CD14-positive monocyte (primary cell): ENCODE measurements around the gene INPP5J. TPM values are rescaled to one million over a fixed set of nuclear protein-coding genes. Genes with fewer than 3 reads are reported as not detected.

Experiments used
- DNase-seq, 3 donors: peaks; one replicate each; pipeline ENCODE4 v3.0.0-alpha.2; 2011 to 2022
- H2AFZ ChIP-seq: 2 replicates; pipeline ENCODE4 v1.6.0; 2012; ENCODE audit warnings: mild to moderate bottlenecking, low read depth, low read length, inconsistent platforms; ENCODE audit not compliant: insufficient read depth, poor library complexity, severe bottlenecking
- H3K27ac ChIP-seq, 2 donors: 1 replicate in 1 of 2; 2 replicates in 1 of 2; pipeline ENCODE4 v1.5.1; 2012 to 2013; ENCODE audit warnings: low read length in 2 of 2, control low read depth in 1 of 2, inconsistent platforms in 1 of 2, low read depth in 1 of 2, mild to moderate bottlenecking in 1 of 2
- H3K27me3 ChIP-seq, 2 donors: one replicate each; pipeline versions ENCODE4 v1.6.0 to v1.6.1; 2011 to 2013; ENCODE audit warnings: low read length in 2 of 2; ENCODE audit not compliant: control insufficient read depth in 2 of 2, insufficient read depth in 2 of 2
- H3K36me3 ChIP-seq, 2 donors: replicated peaks in 1 of 2; 1 replicate in 1 of 2; 2 replicates in 1 of 2; pipeline versions ENCODE4 v1.5.1 to v1.6.1; 2012 to 2013; ENCODE audit warnings: low read length in 2 of 2, control low read depth in 1 of 2, inconsistent platforms in 1 of 2, mild to moderate bottlenecking in 1 of 2; ENCODE audit not compliant: insufficient read depth in 2 of 2, control insufficient read depth in 1 of 2
- H3K4me1 ChIP-seq, 2 donors: 1 replicate in 1 of 2; 2 replicates in 1 of 2; pipeline versions ENCODE4 v1.5.1 to v1.6.1; 2012 to 2013; ENCODE audit warnings: low read length in 2 of 2, control low read depth in 1 of 2, inconsistent platforms in 1 of 2, mild to moderate bottlenecking in 1 of 2, moderate library complexity in 1 of 2; ENCODE audit not compliant: insufficient read depth in 2 of 2, control insufficient read depth in 1 of 2
- H3K4me2 ChIP-seq: replicated peaks from 2 replicates; pipeline ENCODE3; 2012; ENCODE audit warnings: low read length, moderate library complexity, mild to moderate bottlenecking; ENCODE audit not compliant: poor library complexity, severe bottlenecking; ENCODE audit errors: extremely low read depth
- H3K4me3 ChIP-seq, 3 experiments: fragments of 200-600 bp in 1 of 3; sonication (generic) in 1 of 3; replicated peaks in 1 of 3; 1 replicate in 2 of 3; 2 replicates in 1 of 3; pipeline ENCODE4 v1.5.1; 2011 to 2013; ENCODE audit warnings: low read length in 3 of 3, mild to moderate bottlenecking in 3 of 3, control low read depth in 2 of 3, low read depth in 2 of 3, inconsistent platforms in 1 of 3, moderate library complexity in 1 of 3
- H3K79me2 ChIP-seq: 2 replicates; pipeline ENCODE4 v1.6.0; 2012; ENCODE audit warnings: mild to moderate bottlenecking, control low read depth, inconsistent platforms, low read length, moderate library complexity; ENCODE audit not compliant: insufficient read depth
- H3K9ac ChIP-seq: 2 replicates; pipeline ENCODE4 v1.6.0; 2017; ENCODE audit warnings: low read length, mild to moderate bottlenecking; ENCODE audit not compliant: insufficient read depth, poor library complexity, severe bottlenecking
- H3K9me3 ChIP-seq, 2 donors: replicated peaks in 1 of 2; 1 replicate in 1 of 2; 2 replicates in 1 of 2; pipeline versions ENCODE4 v1.5.1 to v1.6.1; 2012 to 2013; ENCODE audit warnings: low read length in 2 of 2, control low read depth in 1 of 2; ENCODE audit not compliant: control insufficient read depth in 1 of 2, insufficient read depth in 1 of 2
- H4K20me1 ChIP-seq: 2 replicates; pipeline ENCODE4 v1.6.0; 2012; ENCODE audit warnings: mild to moderate bottlenecking, low read length, control low read depth, moderate library complexity; ENCODE audit not compliant: insufficient read depth
- H3K27ac Mint-ChIP-seq, 7 donors: one replicate each; pipeline ENCODE4 v1.8.0; 2020; ENCODE audit warnings: mild to moderate bottlenecking in 7 of 7, mixed read lengths in 7 of 7, moderate library complexity in 6 of 7, inconsistent platforms in 2 of 7
- H3K27me3 Mint-ChIP-seq, 3 donors: one replicate each; pipeline ENCODE4 v1.8.0; 2021 to 2022; ENCODE audit warnings: low read depth in 3 of 3, mild to moderate bottlenecking in 3 of 3, mixed read lengths in 3 of 3, moderate library complexity in 3 of 3, inconsistent platforms in 1 of 3
- H3K36me3 Mint-ChIP-seq, 2 donors: one replicate each; pipeline ENCODE4 v1.8.0; 2020; ENCODE audit warnings: mixed read lengths in 2 of 2, inconsistent platforms in 1 of 2, mild to moderate bottlenecking in 1 of 2
- H3K4me1 Mint-ChIP-seq: one replicate; pipeline ENCODE4 v1.8.0; 2020; ENCODE audit warnings: mild to moderate bottlenecking, mixed read lengths
- H3K4me3 Mint-ChIP-seq, 2 donors: one replicate each; pipeline ENCODE4 v1.8.0; 2020; ENCODE audit warnings: mild to moderate bottlenecking in 2 of 2, mixed read lengths in 2 of 2, moderate library complexity in 1 of 2
- H3K9me3 Mint-ChIP-seq, 7 donors: one replicate each; pipeline ENCODE4 v1.8.0; 2020 to 2022; ENCODE audit warnings: mixed read lengths in 7 of 7, mild to moderate bottlenecking in 6 of 7, moderate library complexity in 6 of 7, inconsistent platforms in 2 of 7
- WGBS: methylation state at CpG from one replicate; pipeline ENCODE4 v1.1.5; 2013; ENCODE audit warnings: missing lambda C conversion rate; ENCODE audit not compliant: insufficient coverage; 5-methylcytosine and 5-hydroxymethylcytosine counted together
- intact Hi-C, 2 donors: fragments of 100-400 bp; cut with micrococcal nuclease; formaldehyde crosslinking; loops; one replicate each; pipeline versions ENCODE4 v1.15.0 to v1.15.1; 2023
- polyA plus RNA-seq, 3 donors: library from polyadenylated mRNA; depleted of rRNA in 1 of 3; unstranded in 2 of 3; stranded (reverse) in 1 of 3; fragments of 300-500 nt in 2 of 3; fragments of >200 nt in 1 of 3; fragmentation: Illumina TruSeq in 2 of 3; gene quantifications; 1 replicate in 2 of 3; 2 replicates in 1 of 3; pipeline ENCODE4 v1.2.3, GENCODE V29; 2012 to 2021
- TF ChIP-seq, protein P1 (sequence below): fragments of 200-600 bp; IDR thresholded peaks from one replicate; pipeline ENCODE4 v1.8.0; 2022; ENCODE audit warnings: antibody characterized with exemption, mild to moderate bottlenecking

Gene INPP5J
- polyA plus RNA-seq, 3 donors, result 0.03 TPM; not detected in 2

DNA sequence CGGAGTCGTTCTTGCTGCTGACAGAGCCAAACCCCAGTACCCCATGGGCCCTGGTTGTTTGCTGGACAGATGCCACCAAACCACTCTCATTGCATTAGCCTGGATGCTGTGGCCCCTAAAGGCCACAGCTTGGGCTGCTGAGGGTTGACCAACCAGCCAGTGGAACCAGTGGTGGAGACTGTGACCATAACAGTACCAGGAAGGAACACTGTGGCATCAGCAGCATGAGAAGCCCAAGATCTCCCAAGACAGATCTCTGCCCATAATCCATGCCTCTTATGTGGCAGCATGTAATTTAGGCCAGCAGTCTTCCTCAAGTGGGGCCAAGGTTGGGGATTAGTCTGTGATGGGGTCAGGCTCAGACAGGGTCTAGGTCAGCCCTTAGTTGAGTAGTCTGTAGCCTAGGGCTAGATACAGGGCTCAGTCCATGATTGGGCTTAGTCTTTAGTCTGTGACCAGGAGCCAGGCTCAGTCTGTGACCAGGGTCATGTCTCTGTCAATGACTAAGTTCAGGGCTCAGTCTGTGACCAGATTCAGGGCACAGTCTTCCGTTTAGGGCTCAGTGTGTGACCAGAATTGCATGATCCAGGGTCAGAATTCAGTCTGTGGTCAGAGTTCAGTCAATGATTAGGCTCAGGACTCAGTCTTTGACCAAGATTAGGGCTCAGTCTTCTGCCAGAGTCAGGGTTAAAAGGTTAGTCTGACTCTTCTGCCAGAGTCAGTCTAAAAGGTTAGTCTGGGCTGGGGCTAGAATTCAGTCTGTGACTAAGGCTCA is 4.5 kb upstream of the INPP5J start:
- no peaks in the 10 kb centered on the region for H3K36me3 Mint-ChIP-seq
- no peak overlapping the region for H2AFZ ChIP-seq
- H3K36me3 ChIP-seq, result no peaks in the 10 kb centered on the region

DNA sequence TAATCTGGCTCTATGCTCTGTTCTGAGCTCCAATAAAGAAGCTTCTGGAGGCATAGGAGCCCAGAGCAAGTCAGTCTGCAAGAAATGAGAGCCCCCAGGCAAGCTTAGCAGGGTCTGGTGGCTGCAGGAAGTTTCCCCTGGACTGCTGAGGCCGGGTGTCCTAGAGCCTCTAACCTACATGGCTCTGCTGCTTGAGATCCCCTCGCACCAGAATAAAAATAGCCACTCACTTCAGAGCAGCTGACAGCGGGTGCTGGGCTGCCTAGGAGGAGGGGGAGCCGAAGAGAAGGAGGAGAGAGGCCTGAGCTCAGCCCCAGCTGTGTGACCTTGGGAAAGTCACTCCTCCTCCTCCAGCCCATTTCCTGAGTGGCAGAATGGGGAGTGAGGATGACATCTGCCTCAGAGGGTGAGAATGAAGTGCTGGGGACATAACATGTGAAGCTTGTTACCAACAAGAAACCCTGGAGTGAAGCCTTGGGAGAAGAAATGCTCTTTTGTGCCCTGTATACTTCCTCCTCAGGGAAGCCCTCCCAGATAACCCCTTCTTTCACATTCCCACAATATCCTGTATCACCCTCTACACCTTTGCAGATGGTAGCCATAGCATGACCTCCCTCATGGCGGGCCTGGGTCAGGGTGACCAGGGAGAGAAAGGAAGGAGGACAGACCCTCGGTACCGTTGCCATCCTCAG is 3.6 kb upstream of the INPP5J start:
- no peak for DNase-seq
- Mint-ChIP-seq H3K4me3 (no peak overlapping the region), H3K9me3 (no peaks in the 10 kb centered on the region), H3K27ac (no peak overlapping the region), H3K27me3 (peaks cover 5 to 6% (median 5%) of the 10 kb centered on the region in 3 donors), H3K36me3 (no peaks in the 10 kb centered on the region), H3K4me1 (no peaks in the 10 kb centered on the region)
- Histone ChIP-seq H3K9me3 (no peaks in the 10 kb centered on the region), H3K9ac (no peak overlapping the region), H4K20me1 (no peaks in the 10 kb centered on the region), H3K36me3 (no peaks in the 10 kb centered on the region), H3K79me2 (no peaks in the 10 kb centered on the region), H3K27ac (no peak overlapping the region), H2AFZ (no peak overlapping the region), H3K27me3 (no peaks in the 10 kb centered on the region), H3K4me2 (no peak overlapping the region), H3K4me1 (no peaks in the 10 kb centered on the region), H3K4me3 (no peak overlapping the region)
- TF ChIP-seq, protein P1, sequence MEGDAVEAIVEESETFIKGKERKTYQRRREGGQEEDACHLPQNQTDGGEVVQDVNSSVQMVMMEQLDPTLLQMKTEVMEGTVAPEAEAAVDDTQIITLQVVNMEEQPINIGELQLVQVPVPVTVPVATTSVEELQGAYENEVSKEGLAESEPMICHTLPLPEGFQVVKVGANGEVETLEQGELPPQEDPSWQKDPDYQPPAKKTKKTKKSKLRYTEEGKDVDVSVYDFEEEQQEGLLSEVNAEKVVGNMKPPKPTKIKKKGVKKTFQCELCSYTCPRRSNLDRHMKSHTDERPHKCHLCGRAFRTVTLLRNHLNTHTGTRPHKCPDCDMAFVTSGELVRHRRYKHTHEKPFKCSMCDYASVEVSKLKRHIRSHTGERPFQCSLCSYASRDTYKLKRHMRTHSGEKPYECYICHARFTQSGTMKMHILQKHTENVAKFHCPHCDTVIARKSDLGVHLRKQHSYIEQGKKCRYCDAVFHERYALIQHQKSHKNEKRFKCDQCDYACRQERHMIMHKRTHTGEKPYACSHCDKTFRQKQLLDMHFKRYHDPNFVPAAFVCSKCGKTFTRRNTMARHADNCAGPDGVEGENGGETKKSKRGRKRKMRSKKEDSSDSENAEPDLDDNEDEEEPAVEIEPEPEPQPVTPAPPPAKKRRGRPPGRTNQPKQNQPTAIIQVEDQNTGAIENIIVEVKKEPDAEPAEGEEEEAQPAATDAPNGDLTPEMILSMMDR, result no peak
- intact Hi-C loops, result no loop called here
- WGBS, result no CpG with 5 or more reads among the region's 7 CpGs

More for the DNA sequence above, 4.5 kb upstream of the INPP5J start:
- Histone ChIP-seq H3K27ac (no peak overlapping the region), H3K4me3 (no peak overlapping the region), H3K9me3 (no peaks in the 10 kb centered on the region), H3K4me2 (no peak overlapping the region), H3K27me3 (no peaks in the 10 kb centered on the region), H4K20me1 (no peaks in the 10 kb centered on the region), H3K79me2 (no peaks in the 10 kb centered on the region), H3K9ac (no peak overlapping the region), H3K4me1 (no peaks in the 10 kb centered on the region)
- TF ChIP-seq, protein P1, result no peak
- H3K27ac Mint-ChIP-seq, result peak overlapping the region in 1 of 7 donors; percentile 33
- H3K27me3 Mint-ChIP-seq, result peaks cover 4 to 6% (median 5%) of the 10 kb centered on the region in 3 donors
- no peaks in the 10 kb centered on the region for H3K4me1 Mint-ChIP-seq
- no peak overlapping the region for H3K4me3 Mint-ChIP-seq
- intact Hi-C loops, result no loop called here
- peaks cover 0 to 4% (median 0%) of the 10 kb centered on the region in 7 donors for H3K9me3 Mint-ChIP-seq
- DNase-seq, result no peak
- WGBS, result 96% methylated on average over 3 of the region's 3 CpGs
